RWPE2 (cell line): Measurements from ENCODE around the gene SOX21.

Experiments used
- ATAC-seq: fragments of 200-7000 bp; cut with Tn5 transposase; 3 replicates; pipeline ENCODE4 v1.9.1; 2021; ENCODE audit warnings: low read depth
- DNase-seq: peaks from one replicate; pipeline ENCODE4 v3.0.0-alpha.2; 2020; ENCODE audit warnings: low spot score
- H3K27ac ChIP-seq: fragments of 450-650 bp; 2 replicates; pipeline ENCODE4 v1.5.1; 2017; ENCODE audit warnings: mild to moderate bottlenecking; ENCODE audit not compliant: poor library complexity, severe bottlenecking
- H3K27me3 ChIP-seq: fragments of 250-450 bp; sonication (Bioruptor Pico); 2 replicates; pipeline ENCODE4 v1.5.1; 2021; ENCODE audit warnings: mild to moderate bottlenecking, moderate library complexity; ENCODE audit not compliant: insufficient read depth, poor library complexity, severe bottlenecking
- H3K36me3 ChIP-seq: fragments of 250-450 bp; sonication (Bioruptor Pico); 2 replicates; pipeline ENCODE4 v1.5.1; 2020; ENCODE audit warnings: low read depth, mild to moderate bottlenecking, moderate library complexity
- H3K4me1 ChIP-seq: fragments of 250-450 bp; sonication (Bioruptor Pico); 2 replicates; pipeline ENCODE4 v1.5.1; 2021; ENCODE audit warnings: mild to moderate bottlenecking, moderate library complexity; ENCODE audit not compliant: insufficient read depth, poor library complexity, severe bottlenecking
- H3K4me3 ChIP-seq: fragments of 250-450 bp; sonication (Bioruptor Pico); 2 replicates; pipeline ENCODE4 v1.5.1; 2021; ENCODE audit warnings: mild to moderate bottlenecking, moderate library complexity; ENCODE audit not compliant: severe bottlenecking
- H3K9me3 ChIP-seq: fragments of 250-450 bp; sonication (Bioruptor Pico); 2 replicates; pipeline ENCODE4 v1.5.1; 2021; ENCODE audit warnings: mild to moderate bottlenecking, moderate library complexity; ENCODE audit not compliant: severe bottlenecking
- TF ChIP-seq, protein P1 (sequence below): fragments of 450-650 bp; IDR thresholded peaks from one replicate; pipeline ENCODE4 v1.5.1; 2017; ENCODE audit warnings: mild to moderate bottlenecking, moderate library complexity; ENCODE audit not compliant: poor library complexity, severe bottlenecking

Gene SOX21

DNA sequence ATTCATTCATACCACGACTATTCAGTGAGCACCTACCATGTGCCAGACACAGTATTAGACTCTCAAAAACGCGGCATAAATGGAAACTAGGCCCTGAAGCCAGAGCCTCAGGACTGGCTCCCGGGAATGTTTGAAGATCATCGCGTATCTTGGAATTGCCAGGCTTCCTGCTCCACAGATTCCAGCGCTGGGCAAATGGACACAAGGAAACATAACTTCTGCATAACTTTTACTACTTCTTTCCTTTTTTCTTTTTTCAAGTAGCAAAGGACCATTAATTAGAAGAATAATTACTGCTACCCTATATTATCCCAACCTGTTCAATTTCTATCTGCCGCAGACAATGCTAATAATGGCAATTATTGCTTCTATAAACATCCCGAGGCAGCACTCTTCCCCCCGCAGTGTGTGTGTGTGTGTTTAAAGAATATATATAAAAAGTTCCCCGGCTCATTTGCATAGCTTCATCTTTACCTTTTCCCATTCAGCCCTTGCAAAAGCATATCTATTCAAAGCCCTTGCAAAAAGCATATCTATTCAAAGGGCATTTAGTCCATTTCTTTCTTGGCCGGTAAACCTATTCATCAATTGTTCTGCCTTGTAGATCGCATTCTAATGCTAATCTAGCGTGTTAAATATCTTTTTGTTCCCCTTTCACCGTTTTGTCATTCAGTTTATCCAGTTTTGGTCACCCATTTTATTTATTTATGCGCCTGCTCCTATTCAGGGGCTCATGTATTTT is 6.1 kb downstream of the SOX21 start:
- no peak overlapping the region for H3K27ac ChIP-seq
- H3K9me3 ChIP-seq = no peaks in the 10 kb centered on the region
- DNase-seq (no peak), ATAC-seq (no peak)
- TF ChIP-seq, protein P1, sequence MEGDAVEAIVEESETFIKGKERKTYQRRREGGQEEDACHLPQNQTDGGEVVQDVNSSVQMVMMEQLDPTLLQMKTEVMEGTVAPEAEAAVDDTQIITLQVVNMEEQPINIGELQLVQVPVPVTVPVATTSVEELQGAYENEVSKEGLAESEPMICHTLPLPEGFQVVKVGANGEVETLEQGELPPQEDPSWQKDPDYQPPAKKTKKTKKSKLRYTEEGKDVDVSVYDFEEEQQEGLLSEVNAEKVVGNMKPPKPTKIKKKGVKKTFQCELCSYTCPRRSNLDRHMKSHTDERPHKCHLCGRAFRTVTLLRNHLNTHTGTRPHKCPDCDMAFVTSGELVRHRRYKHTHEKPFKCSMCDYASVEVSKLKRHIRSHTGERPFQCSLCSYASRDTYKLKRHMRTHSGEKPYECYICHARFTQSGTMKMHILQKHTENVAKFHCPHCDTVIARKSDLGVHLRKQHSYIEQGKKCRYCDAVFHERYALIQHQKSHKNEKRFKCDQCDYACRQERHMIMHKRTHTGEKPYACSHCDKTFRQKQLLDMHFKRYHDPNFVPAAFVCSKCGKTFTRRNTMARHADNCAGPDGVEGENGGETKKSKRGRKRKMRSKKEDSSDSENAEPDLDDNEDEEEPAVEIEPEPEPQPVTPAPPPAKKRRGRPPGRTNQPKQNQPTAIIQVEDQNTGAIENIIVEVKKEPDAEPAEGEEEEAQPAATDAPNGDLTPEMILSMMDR = no peak
- no peaks in the 10 kb centered on the region for H3K4me1 ChIP-seq
- no peak overlapping the region for H3K4me3 ChIP-seq
- H3K27me3 ChIP-seq = peaks cover 58% of the 10 kb centered on the region
- no peaks in the 10 kb centered on the region for H3K36me3 ChIP-seq

- Histone ChIP-seq H3K27ac (no peak overlapping the region), H3K36me3 (no peaks in the 10 kb centered on the region), H3K4me1 (no peaks in the 10 kb centered on the region), H3K9me3 (no peaks in the 10 kb centered on the region), H3K4me3 (no peak overlapping the region), H3K27me3 (peaks cover 50% of the 10 kb centered on the region)
- DNase-seq = no peak
- ATAC-seq = no peak
- TF ChIP-seq, protein P1 = no peak
Observed at GRCh38 chr13:94705081-94706030, 7.0 kb downstream of the SOX21 start.

GRCh38 chr13:94704377-94705080 is 7.8 kb downstream of the SOX21 start:
- Histone ChIP-seq H3K4me3 (no peak overlapping the region), H3K27me3 (peaks cover 42% of the 10 kb centered on the region), H3K36me3 (no peaks in the 10 kb centered on the region), H3K9me3 (no peaks in the 10 kb centered on the region), H3K4me1 (no peaks in the 10 kb centered on the region), H3K27ac (no peak overlapping the region)
- no peak for ATAC-seq
- TF ChIP-seq, protein P1 = no peak
- no peak for DNase-seq

- Histone ChIP-seq H3K27me3 (peaks cover 35% of the 10 kb centered on the region), H3K4me3 (no peak overlapping the region)
- ATAC-seq = no peak
Observed at GRCh38 chr13:94703721-94704314, 8.5 kb downstream of the SOX21 start.

More at GRCh38 chr13:94703721-94704314, 8.5 kb downstream of the SOX21 start:
- H3K4me1 ChIP-seq = no peaks in the 10 kb centered on the region
- no peaks in the 10 kb centered on the region for H3K36me3 ChIP-seq
- TF ChIP-seq, protein P1 = no peak
- no peak overlapping the region for H3K27ac ChIP-seq
- no peaks in the 10 kb centered on the region for H3K9me3 ChIP-seq
- no peak for DNase-seq
